Mammary epithelial cell (primary cell): ENCODE results near the gene PSMB1.

Source experiments
- CTCF ChIP-seq, 2 donors: IDR thresholded peaks in 1 of 2; conservative IDR thresholded peaks in 1 of 2; 2 replicates each; pipeline ENCODE4 v1.5.1; 2011 to 2012; ENCODE audit warnings: inconsistent platforms in 2 of 2, low read length in 2 of 2, mild to moderate bottlenecking in 2 of 2, control low read depth in 1 of 2, low read depth in 1 of 2; ENCODE audit not compliant: insufficient read depth in 1 of 2; ENCODE audit errors: extremely low read depth in 1 of 2
- EZH2 ChIP-seq: IDR thresholded peaks from 2 replicates; pipeline ENCODE4 v1.6.1; 2012; ENCODE audit warnings: low read length, inconsistent platforms, borderline replicate concordance

- TF ChIP-seq CTCF (conservative IDR thresholded peaks at IDR 0.05 in 1 of 2, IDR thresholded peaks at IDR 0.05 in 1 of 2; ENCODE audit: extremely low read depth in 1 of 2, insufficient read depth in 1 of 2, low read depth in 1 of 2, low read length in 2 of 2) (peak; percentile 88 to 90), EZH2 (no peak)
Measured at GRCh38 chr6:170516783-170517616, 36.1 kb downstream of the PSMB1 start.
